ENCODE data around the gene SP3.

The SP3 gene

DNA sequence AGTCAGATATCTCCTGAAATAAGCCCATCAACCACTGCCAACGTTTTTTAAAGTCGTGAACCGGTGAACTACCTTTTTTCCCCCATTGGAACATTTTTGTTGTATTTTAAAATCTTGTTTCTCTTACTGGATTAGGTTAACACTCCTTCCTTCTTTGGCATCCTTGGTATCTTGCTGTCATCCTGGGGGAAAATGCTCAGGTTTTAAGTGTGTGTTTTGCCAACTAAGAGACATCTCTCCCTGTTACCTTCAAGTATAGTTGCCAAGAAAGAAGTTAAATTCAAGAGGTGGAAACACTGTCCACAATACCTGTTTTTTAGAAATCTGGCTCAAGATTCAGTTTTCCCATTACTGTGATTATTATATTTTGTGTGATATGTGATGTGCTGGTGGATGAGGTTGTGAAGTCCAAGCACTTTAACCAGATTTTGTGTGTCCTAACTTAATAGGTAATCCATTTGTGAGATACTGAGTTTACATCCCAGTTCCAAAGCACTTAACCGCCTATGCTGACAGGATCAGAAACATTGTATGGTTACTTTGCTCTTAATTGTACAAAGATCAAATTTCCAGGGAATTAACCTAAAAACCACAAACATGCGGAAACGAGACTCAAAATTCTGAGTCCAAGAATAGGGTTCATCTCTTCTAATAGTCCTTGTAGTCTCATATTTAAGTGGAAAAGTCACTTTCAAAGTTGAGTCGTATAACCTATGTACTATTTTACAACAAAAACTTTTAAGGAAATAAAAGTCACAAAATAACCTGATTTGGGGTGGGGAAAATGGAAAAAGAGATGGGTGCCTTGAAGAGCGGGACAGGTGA, 1.3 kb upstream of the SP3 start:
- DNase-seq (ENCODE audit: low spot score) = no peak

DNA sequence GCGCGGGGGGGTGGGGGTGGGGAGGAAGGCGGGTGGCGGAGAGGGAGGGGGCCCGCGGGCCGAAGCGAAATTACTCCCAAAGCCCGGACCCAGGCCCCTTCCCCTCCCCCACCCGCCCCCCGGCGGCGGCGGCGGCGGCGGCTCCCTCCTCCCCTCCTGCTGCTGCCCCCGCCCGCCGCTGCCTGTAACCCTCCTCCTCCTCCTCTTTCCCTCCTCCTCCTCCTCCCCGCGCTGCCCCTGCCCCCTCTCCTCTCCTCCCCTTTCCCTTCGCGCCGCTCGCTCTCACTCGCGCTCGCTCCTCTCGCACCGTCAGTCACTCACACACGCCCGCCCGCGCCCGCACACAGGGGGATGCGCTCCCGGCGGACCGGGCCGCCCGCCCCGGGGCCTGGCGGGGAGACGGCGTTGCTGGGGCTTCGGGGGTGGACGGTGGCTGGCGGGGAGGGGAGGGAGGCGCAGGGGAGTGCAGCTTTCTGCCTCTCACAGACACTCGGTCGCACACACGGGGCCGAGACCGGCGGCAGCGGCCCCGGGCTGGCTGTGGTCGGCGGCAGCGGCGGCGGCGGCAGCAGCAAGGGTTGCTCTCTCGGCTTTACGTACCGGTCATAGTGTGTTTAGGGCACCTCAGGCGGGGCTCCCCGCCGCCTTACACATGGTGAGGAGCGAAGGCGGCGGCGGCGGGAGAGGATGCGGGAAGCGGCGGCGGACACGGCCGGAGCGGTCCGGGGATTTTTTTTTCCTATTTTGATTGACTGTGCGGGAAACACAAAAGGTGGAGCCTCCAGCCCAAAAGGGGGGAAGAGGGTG, 405 bp downstream of the SP3 start:
- DNase-seq (ENCODE audit: low spot score) = peak; percentile 63

DNA sequence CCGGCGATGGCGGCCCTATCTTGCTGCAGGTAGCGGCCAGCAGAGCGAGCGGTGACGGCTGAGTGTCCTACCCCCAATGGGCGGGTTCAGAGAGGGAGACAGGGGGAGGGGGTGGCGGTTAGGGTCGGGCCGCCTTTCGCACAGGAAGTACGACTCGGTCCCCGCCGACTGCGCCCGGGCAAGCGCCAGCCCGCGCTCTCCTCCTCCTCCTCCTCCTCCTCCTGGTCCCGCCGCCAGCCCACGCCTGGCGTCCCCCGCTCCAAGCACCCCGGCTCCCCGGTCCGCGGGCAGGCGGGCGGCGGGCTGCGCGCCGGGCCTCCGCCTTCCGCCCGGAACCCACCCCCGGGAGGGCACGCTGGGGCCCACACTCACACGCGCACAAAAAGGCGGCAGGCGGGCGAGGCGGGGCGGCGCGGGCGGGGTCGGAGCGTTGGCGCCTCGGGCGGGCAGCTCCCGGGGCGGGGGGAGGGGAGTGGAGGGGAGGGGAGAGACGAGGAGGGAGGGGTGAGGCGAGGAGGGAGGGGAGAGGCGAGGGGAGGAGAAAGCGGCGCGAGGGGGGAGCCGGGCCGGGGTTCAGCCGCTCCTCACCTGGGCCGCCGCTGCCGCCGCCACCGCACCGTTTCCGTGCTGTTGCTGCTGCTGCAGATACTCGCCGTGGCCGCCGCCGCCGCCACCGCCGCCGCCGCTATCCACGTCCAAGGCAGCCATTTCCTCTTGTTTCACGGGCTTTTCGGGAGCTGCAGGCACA, 1.2 kb downstream of the SP3 start:
- DNase-seq (ENCODE audit: low spot score) = peak; percentile 53

DNA sequence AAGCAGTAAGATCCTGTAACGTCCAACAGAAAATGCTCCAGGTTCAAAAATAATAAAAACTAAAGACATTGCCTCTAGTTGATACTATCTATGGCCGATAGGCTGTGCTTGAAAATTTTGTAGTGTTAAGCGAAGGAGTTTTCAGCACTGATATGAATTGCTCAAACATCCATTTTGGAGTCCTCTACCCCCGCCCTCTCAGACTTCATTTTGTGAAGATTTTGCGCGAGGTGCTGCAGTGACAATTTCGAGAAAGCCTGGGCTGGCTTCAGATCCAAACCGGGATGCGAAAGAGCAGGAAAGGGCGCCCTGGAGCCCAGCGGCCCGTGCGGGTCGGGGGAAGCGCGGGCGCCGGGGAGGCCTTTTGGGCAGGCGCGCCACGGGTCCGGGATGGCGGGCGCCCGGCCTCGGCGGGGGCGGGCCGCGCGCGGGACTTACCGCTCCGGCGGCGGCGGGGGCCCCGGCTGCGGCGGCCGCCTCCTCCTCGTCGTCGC, 1.8 kb downstream of the SP3 start:
- DNase-seq (ENCODE audit: low spot score) = peak; percentile 48

DNA sequence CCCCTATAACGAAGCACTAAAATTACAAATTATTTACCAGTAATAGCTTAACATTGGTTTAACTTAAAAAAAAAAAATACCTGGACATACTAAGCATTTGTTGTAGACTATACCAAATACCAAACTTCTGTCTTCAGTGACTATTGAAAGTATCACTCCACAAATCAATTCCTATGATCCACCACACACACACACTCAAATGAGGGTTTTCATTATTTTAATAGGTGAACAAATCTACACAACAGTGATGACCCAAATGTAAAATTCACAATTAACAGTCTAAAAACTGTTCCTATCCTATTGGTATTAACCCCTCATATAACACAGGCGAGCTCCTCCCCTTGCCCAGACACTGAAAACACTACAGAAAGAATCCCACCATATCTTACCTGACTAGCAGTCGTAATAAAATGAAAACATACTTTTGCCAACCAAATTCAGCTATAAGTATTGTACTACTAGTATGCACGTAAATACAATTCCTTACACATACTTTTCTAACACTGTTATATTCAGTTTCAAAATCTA, 2.5 kb downstream of the SP3 start:
- no peak for DNase-seq (ENCODE audit: low spot score)

DNA sequence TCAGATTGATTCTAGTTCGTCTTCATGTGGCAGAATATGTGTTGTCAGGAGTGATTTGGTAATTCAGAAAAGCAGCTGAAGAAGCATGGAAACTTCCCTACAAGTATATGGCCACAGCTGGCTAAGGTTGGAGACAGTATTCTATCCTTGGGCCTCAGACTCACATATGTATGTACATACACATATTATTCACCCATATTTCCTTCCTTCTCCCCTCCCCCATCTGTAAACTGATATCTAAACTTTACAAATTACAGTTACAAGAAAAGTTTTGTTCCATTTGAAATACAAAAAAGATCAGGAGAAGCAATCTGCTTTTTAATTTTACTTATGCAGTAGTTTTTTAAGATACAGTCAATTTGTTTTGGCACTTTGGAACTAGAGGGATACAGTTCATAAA, 3.1 kb downstream of the SP3 start:
- DNase-seq (ENCODE audit: low spot score) = no peak

DNA sequence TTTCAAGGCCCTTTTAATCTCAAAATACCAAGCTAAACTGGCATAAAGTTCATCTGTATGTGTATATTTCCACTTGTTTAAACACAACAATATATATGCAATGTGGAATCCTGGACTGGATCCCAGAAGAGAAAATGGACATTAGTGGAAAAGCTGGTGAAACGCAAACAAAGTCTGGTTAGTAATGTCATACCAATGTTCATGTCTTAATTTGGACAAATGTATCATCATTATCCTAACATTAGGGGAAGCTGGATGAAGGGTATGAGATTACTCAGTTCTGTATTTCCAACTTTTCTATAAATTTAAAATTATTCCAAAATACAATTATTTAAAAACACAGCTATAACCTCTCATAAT, 3.8 kb downstream of the SP3 start:
- no peak for DNase-seq (ENCODE audit: low spot score)

DNA sequence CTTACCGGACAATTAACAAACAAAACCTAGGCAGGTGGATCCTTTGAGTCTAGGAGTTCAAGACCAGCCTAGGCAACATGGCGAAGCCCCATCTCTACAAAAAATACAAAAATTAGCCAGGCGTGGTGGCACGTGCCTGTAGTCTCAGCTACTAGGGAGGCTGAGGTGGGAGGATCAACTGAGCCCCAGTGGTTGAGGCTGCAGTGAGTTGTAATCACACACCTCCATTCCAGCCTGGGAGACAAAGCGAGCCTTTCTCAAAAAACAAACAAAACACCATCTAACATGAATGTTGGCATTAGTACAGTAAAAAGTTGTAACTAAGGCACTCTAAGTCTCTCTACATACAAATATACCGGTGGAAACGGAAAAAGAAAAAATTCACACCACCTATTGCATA, 5.3 kb downstream of the SP3 start:
- no peak for DNase-seq (ENCODE audit: low spot score)

DNA sequence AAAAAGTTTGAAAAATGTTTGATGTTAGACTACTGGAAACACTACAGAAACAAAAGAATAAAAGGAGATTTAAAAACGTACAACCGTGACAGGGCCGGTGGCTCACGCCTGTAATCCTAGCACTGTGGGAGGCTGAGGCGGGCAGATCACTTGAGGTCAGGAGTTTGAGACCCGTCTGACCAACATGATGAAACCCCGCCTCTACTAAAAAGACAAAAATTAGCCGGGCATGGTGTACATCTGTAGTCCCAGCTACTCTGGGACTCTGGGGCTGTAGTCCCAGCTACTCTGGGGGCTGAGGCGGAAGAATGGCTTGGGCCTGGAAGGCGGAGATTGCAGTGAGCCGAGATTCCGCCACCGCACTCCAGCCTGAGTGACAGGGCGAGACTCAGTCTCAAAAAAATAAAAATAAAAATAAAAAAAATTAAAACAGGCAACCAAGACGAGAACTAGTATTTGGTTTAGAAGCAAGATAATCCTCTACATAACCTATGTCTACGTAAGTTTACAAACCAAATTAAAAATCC, 5.8 kb downstream of the SP3 start:
- no peak for DNase-seq (ENCODE audit: low spot score)

DNA sequence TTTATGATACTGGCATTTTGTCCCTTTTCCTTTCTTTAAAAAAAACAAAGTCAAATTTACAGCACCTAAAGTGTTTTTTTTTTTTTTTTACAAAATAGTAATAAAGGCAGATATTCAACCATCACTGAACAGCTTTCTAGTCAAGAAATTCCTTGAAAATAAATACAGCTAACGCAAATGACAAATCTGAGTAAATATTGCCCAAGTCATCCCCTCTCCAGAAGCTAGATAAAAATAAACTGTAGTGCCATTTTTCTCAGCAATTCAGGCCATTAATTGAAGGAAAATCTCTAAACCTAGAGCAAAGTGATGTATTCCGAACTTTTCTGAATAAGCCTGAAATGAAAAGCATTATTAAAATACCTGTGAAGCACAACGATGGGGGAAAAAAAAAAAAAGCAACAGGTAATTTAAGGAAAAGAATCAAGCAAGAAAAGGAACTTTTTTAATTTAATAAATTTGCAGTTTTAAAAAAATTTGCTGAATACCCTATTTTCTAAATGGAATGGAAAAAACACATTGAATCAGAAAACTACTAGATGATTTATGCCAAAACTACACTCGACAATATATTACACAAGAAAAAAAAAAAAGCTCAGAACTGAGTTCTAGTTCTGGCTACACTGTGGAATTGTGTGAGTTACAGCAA, 6.9 kb downstream of the SP3 start:
- no peak for DNase-seq (ENCODE audit: low spot score)

DNA sequence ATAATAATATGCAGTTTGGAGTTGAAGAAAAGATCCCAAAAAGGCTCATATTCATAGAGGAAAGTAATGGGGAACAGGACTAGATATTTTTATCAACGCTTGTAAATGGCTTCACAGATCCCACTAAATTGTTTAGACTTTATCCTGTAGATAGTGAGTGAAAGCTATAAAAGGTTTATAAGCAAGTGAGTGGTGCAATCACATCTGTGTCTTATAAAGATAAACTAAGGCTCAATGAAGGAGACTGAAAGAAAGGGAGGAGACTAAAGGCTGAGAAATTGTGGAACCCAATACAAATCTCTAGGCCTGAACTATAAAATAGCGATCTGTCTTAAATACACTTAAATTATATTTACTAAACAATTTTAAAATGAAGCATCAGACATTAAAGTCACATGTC, 7.7 kb downstream of the SP3 start:
- no peak for DNase-seq (ENCODE audit: low spot score)

DNA sequence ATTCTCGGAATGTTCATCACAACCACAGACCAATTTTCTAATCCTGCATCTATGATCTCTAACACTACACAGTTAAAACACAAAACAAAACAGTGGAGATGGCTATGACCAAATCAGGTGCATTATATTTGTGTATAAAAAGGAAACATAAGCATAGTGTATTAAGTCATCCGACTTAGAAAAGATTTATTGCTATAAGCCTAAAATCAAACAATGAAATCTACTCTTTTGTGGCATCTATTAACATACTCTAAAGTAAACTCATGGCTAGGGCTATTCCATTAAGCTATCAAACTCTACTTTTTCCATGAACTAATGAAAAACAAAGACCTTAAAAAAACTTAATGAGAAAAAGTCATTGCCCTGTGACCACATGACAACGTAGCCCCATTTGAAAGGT, 8.7 kb downstream of the SP3 start:
- DNase-seq (ENCODE audit: low spot score) = no peak

DNA sequence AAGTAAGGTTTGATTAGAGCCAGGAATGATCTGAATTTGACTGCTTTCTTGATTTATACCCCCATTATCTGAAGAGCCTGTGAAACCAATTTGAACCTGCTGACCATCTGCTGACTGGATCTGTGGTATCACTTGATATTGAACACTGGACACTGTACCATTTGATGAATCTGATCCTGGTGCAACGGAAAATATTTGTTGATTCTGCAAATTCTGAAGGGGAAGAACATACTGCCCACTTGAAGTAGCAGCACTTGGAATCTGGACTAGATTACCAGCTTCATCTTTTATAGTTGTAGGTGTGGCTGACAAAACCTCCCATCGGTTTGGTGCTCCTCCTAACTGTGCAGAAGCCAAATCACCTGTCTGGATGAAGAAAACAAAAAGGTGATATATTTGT, 9.3 kb downstream of the SP3 start:
- no peak for DNase-seq (ENCODE audit: low spot score)

DNA sequence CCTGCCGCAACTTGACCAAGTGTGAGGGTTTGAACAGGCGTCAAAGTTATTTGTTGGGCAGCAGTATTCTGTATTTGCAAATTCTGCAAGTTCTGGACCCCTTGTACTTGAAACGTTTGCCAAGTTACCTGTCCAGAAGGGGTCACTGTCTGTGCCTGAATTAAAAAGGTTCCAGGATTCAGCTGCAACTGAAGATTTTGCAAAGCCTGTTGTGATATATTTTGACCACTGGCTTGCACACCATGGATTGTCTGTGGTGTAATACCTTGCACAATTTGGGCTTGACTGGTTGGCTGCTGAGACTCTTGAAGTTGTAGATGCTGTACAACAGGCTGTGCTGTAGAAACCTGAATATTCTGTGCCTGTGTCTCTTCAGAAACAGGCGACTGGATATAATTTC, 10.2 kb downstream of the SP3 start:
- DNase-seq (ENCODE audit: low spot score) = no peak

DNA sequence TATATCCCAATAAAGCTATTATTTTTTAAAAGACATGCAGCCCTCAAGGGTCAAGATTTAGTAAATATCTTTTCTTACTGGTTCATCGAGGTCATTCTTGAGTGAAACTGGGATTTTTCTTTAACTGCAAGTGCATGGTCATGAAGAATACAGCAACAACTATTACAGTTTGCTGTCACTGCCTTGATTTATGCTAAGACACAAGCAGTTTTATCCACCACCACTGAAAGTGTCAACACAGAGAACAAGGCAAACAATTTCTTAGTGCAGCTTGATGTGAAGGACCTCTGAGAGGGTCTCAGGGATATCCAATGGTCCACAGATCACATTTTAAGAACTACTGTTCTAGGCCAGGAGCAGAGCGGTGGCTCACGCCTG, 12.1 kb downstream of the SP3 start:
- no peak for DNase-seq (ENCODE audit: low spot score)

DNA sequence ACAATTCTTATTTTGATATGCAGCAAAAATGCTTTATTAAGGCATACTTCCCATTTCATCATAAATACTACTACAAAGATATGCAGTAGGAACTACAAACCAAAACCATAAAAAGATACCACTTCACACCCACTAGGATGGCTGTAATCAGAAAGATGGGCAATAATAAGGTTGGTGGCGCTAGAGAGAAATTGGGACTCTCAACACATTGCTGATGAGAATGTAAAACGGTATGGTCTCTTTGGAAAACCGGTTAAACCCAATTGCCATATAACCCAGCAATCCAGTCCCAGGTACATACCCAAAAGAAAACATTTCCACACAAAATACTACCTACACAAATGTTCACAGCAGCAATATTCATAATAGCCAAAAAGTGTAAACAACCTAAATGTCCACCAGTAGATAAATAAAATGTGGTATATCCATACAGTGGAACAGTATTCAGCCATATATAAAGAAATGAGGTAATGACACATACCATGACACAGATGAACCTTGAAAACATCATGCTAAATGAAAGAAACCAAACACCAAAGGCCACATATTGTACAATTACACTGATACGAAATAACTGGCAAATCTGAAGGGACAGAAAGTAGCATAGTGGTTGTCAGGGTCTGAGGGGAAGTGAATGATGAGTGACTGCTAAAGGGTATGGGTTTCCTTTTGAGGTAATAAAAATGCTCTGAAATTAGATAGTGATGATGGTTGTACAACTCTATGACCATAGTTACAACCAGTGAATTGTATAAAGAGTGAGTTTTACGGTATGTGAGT, 12.7 kb downstream of the SP3 start:
- no peak for DNase-seq (ENCODE audit: low spot score)

DNA sequence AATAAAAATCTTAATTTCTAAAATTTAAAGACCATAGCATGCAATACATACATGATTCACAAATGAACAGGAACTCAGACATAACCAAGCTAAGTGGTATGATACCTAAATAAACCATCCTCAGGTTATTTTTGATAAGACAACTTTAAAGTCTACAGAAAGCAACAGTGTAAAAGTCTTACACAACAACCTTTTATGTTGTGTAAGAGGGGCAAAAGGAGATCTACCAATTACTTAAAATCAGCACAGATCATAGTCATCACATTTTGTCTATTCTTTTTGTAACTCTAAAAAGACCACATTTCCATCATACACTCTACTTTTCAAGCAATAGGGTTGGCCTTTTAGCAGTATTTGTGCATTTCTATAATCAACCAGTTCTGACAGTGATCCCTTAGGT, 16.3 kb downstream of the SP3 start:
- no peak for DNase-seq (ENCODE audit: low spot score)

DNA sequence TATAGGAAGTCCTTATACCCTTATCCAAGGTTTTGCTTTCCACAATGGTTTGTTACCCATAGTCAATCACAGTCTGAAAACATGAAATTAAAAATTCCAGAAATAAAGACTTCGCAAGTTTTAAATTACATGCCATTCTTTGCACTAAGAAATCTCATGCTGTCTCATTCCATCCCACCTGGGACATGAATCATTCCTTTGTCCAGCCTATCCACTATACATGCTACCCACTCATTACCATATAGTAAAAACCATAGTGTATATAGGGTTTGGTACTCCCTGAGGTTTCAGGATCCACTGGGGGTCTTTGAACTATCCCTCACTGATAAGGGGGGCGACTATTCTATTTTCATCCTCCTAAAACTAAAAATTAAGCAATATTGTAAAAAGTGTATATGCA, 17.0 kb downstream of the SP3 start:
- no peak for DNase-seq (ENCODE audit: low spot score)

DNA sequence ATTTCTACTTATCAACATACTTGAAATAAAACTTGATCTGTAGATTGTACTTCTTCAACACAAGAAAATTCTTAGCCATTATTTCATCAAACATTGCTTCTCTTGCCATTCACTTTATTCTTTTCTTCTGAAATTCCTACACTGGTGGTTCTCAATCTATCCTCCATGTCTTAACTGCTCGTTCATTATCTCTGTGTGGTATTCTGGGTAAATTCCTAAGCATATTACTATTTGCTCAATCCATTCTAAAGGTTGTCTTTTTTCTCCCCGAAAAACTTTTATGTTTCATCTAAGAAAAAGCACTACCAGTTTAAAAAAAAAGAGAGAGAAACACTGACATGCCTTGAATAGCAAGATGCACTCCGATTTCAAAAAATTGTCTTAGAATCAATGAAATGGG, 18.0 kb downstream of the SP3 start:
- no peak for DNase-seq (ENCODE audit: low spot score)

DNA sequence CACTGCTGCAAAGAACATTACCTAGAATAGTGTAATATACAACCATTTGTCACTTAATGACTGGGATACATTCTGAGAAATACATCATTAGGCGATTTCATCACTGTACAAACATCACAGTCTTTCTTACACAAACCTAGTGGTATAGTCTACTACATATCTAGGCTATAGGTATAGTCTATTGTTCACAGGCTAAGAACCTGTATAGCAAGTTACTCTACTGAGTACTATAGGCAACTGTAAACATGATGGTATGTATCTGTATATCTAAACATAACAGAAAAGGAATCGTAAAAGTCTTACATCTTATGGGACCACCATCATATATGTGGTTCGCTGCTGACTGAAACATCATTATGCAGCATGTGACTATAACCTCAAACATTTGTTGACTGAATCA, 21.4 kb downstream of the SP3 start:
- DNase-seq (ENCODE audit: low spot score) = no peak
